Measurements from ENCODE around the gene HMHB1. TPM values are rescaled to one million over a fixed set of nuclear protein-coding genes. Genes with fewer than 3 reads are reported as not detected.

HMHB1 gene
- not detected for total RNA-seq

DNA sequence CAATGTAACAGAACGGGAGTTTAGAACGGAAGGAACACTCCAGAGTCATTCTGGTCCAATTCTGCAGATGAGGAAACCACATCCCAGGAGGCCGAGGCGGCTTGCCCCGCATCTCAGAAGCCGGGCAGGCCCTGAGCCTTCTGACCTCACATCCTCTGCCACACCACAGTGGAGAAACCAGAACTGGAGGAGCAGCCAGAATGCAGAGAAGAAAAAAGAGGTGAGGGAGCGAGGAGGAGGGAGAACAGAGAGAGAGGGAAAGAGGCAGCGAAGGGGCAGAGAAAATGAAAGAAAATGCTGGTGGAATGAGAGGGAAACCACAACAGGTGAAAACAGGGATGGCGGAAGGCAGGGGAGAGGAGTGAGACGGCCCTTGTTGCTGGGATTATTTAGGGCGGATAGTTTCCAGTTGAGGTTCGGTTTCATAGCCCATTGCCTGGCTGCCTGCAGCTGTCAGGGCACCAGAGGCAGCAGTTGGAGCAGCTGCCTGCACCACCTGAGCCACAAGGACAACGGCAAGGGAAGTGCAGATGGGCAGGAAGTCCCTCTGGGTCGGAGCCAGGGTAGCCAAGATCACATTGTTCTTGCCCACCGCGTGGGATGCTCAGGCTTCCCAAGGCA lies at the start of gene HMHB1:
TSS of gene HMHB1 (plus strand) at position 77 of the 621 bp plus-strand sequence.
- 81% methylated on average over 16 of the region's 16 CpGs for WGBS
- Histone ChIP-seq H3K4me3 (no peak within 1 kb of the TSS), H3K9me3 (no peaks in the 10 kb centered on the region), H3K27me3 (no peaks in the 10 kb centered on the region), H3K4me1 (no peaks in the 10 kb centered on the region), H3K36me3 (no peaks in the 10 kb centered on the region), H3K27ac (replicated peaks in 1 of 4) (no peak within 1 kb of the TSS)
- no peak for DNase-seq (ENCODE audit: extremely low spot score)
- intact Hi-C loops (cut with DNase I) = no loop called here
- no peak for TF ChIP-seq POLR2A (IDR thresholded peaks at IDR 0.05; ENCODE audit: low read depth)
- TF ChIP-seq POLR2AphosphoS5 (IDR thresholded peaks at IDR 0.05) = no peak
- no peak for TF ChIP-seq EP300 (IDR thresholded peaks at IDR 0.05)
- TF ChIP-seq, protein P1, sequence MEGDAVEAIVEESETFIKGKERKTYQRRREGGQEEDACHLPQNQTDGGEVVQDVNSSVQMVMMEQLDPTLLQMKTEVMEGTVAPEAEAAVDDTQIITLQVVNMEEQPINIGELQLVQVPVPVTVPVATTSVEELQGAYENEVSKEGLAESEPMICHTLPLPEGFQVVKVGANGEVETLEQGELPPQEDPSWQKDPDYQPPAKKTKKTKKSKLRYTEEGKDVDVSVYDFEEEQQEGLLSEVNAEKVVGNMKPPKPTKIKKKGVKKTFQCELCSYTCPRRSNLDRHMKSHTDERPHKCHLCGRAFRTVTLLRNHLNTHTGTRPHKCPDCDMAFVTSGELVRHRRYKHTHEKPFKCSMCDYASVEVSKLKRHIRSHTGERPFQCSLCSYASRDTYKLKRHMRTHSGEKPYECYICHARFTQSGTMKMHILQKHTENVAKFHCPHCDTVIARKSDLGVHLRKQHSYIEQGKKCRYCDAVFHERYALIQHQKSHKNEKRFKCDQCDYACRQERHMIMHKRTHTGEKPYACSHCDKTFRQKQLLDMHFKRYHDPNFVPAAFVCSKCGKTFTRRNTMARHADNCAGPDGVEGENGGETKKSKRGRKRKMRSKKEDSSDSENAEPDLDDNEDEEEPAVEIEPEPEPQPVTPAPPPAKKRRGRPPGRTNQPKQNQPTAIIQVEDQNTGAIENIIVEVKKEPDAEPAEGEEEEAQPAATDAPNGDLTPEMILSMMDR (IDR thresholded peaks at IDR 0.05) = no peak

GRCh38 chr5:143762636-143763220 lies 49.2 kb upstream of the HMHB1 start:
- Histone ChIP-seq H3K4me3 (no peak overlapping the region), H3K27me3 (no peaks in the 10 kb centered on the region), H3K36me3 (no peaks in the 10 kb centered on the region), H3K27ac (replicated peaks in 1 of 4) (no peak overlapping the region), H3K9me3 (no peaks in the 10 kb centered on the region), H3K4me1 (peaks cover 13 to 31% (median 30%) of the 10 kb centered on the region in 4 donors)
- TF ChIP-seq, protein P1 (IDR thresholded peaks at IDR 0.05) = no peak
- TF ChIP-seq POLR2A (IDR thresholded peaks at IDR 0.05; ENCODE audit: low read depth) = no peak
- no peak for TF ChIP-seq EP300 (IDR thresholded peaks at IDR 0.05)
- TF ChIP-seq POLR2AphosphoS5 (IDR thresholded peaks at IDR 0.05) = no peak
- intact Hi-C loops (cut with DNase I) = no loop called here
- DNase-seq (ENCODE audit: extremely low spot score) = no peak
- WGBS = 95% methylated on average over 5 of the region's 5 CpGs

- Histone ChIP-seq H3K4me1 (peaks cover 0 to 49% (median 43%) of the 10 kb centered on the region in 4 donors), H3K27me3 (no peaks in the 10 kb centered on the region), H3K27ac (replicated peaks in 1 of 4) (no peak overlapping the region), H3K9me3 (no peaks in the 10 kb centered on the region), H3K4me3 (no peak overlapping the region), H3K36me3 (no peaks in the 10 kb centered on the region)
- no peak for DNase-seq (ENCODE audit: extremely low spot score)
- 84% methylated on average over 3 of the region's 3 CpGs for WGBS
- TF ChIP-seq, protein P1 (IDR thresholded peaks at IDR 0.05) = no peak
- TF ChIP-seq POLR2AphosphoS5 (IDR thresholded peaks at IDR 0.05) (no peak), POLR2A (IDR thresholded peaks at IDR 0.05; ENCODE audit: low read depth) (no peak), EP300 (IDR thresholded peaks at IDR 0.05) (no peak)
- intact Hi-C loops (cut with DNase I) = no loop called here
Observed at GRCh38 chr5:143767162-143767561, 44.8 kb upstream of the HMHB1 start.

GRCh38 chr5:143769026-143769786 lies 42.8 kb upstream of the HMHB1 start:
- Histone ChIP-seq H3K4me3 (peak overlapping the region in 1 of 4 donors; percentile 1), H3K27ac (replicated peaks in 1 of 4) (no peak overlapping the region), H3K27me3 (no peaks in the 10 kb centered on the region), H3K4me1 (peaks cover 0 to 49% (median 43%) of the 10 kb centered on the region in 4 donors), H3K9me3 (no peaks in the 10 kb centered on the region), H3K36me3 (no peaks in the 10 kb centered on the region)
- no peak for DNase-seq (ENCODE audit: extremely low spot score)
- intact Hi-C loops (cut with DNase I) = no loop called here
- 68% methylated on average over 5 of the region's 5 CpGs for WGBS
- TF ChIP-seq EP300 (IDR thresholded peaks at IDR 0.05) = no peak
- TF ChIP-seq, protein P1 (IDR thresholded peaks at IDR 0.05) = no peak
